Kidney tubule cell (primary cell): ENCODE results near the gene ASB16.
A peak's percentile ranks its signal among the peaks of the same experiment; 100 is the strongest.
"Not testable (repeated sequence)": the region's sequence is repeated elsewhere in the genome, so short reads cannot be mapped to it uniquely, and the experiment has no call there.

ENCODE experiments used
- DNase-seq: peaks from one replicate; pipeline ENCODE4 v3.0.0-alpha.2; 2018; ENCODE audit warnings: low spot score

Gene ASB16, protein sequence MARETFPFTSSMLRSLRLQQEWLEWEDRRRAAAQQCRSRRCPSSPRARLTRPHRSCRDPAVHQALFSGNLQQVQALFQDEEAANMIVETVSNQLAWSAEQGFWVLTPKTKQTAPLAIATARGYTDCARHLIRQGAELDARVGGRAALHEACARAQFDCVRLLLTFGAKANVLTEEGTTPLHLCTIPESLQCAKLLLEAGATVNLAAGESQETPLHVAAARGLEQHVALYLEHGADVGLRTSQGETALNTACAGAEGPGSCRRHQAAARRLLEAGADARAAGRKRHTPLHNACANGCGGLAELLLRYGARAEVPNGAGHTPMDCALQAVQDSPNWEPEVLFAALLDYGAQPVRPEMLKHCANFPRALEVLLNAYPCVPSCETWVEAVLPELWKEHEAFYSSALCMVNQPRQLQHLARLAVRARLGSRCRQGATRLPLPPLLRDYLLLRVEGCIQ

DNA sequence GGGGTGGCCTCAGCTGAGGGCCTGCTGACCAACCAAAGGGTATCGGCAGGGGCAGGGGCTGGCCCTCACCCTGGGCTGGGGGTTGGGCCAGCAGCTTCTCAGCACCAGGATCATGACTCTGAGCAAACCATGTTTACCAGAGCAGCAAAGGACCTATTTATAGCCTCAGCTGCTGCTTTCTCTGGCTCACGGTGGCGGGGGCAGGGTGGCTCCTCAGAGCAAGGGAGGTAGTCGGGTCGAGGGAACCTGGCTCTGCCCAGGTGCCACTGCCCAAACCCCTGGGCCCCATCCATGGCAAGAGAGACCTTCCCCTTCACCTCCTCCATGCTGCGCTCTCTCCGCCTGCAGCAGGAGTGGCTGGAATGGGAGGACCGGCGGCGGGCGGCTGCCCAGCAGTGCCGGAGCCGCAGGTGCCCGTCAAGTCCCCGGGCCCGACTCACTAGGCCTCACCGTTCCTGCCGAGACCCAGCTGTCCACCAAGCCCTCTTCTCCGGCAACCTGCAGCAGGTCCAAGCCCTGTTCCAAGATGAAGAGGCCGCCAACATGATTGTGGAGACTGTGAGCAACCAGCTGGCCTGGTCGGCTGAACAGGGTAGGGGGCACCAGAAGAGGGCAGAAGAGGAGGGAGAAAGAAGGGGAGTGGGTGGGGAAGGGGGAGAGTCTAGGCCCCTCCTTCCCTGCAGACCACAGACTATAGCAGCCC lies at the start of gene ASB16:
Gene ASB16 (plus strand): TSS at position 206 of the 703 bp plus-strand sequence. CDS start 86 bp downstream, at position 292.
- DNase-seq, result peak; percentile 28

DNA sequence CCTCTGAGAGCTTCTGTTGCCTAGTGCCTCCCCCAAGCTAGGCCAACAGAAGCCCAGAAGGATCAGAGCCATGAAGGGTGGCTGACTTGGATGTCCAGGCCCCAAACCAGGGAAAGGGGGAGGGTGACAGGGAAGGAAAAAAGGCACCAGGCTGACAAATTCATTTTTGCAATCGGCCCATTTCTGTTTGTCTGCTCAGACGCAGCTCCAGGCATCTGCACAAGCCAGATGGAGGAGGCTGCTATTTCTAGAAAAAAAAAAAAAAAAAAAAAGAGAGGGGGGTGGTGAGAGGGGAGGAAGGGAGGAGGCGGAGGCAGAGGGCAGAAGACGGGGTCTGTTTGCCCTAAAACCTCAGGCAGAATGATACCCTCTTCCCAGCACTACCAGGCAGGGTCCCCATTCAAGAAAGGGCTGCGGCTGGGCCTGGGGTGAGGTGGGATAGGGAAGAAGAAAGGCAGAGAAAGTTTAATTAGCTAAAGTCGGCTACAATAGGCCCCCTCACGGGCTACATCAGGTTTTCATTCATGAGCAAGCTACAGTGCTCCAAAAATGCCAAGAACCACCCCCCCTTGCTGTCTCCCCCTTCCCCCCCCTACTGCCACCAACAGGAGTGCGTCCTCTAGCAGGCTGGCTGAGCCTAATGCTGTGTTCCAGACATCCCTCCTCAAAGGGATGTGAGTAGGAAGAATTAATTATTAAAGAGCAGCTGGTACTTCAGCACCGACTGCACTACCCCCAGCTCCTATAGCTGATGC lies 49.5 kb upstream of the ASB16 start:
- no peak for DNase-seq

- DNase-seq, result no peak
These were observed 48.3 kb upstream of the ASB16 start for GRCh38 chr17:44121997-44122815.

DNA sequence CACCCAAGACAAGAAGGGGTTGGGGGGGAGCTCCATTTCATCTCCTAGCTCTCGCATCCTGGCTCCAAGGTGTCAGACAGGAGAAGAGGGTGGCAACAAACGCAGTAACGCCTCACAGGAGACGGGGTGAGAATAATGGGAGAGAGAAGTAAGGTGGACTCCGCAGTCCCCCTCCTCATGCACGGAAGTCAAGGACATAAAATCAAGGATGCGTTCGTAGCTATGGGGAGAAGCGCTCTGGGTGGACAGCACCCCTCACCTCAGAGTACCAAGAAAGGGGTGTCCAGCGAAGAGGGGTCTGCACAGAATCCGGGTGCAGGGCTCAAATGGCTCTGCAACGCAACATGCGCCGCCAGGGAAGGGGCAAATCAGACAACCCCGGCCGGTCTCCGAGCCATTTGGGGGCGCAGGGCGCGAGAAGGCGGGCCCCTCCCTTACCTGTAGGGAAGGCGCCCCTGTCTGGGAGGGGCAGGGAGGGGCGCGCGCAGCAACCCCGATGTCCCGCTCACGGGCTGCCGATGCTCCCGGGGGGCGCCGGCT lies 47.6 kb upstream of the ASB16 start:
- DNase-seq, result no peak

DNA sequence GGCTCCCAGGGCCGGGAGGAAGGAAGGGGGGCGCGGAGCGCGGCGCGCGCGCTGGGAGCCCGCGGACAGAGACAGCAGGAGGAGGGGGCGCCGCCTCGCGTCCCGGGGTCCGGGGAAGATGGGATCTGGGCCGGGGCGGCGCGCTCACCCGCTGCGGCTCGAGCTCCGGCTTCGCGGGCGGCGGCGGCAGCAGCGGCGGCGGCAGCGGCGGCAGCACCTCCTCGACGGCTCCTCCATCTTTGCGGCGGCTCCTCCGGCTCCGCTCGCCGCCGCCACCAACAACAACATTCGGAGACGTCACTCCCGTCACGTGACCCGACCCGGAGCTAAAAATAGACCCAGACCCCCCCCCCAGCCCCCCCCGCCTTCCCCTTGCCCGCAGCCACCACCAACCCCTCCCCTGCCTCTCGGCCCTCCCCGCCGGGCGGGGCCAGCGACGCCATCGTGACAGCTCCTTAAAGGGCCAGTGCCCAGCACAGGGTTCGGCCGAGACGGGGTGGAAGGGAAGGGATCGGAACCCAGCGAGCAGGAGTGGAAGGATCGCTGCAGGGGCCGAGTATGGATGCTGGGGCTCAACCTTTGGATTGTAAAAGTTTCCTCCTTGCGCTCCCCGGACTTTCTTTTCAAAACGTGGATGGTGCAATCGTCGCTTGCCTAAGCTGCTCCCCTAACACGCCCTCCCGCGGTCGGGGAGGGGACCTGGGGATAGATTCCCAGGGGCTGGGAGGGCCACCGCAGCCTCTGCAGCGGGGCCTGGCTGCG lies 47.0 kb upstream of the ASB16 start, which contains the start of gene HDAC5:
Gene HDAC5 (minus strand): TSS at position 286 of the 762 bp plus-strand sequence. CDS start 6,126 bp downstream, outside the sequence.
- peak; percentile 93 for DNase-seq

- no peak for DNase-seq
These were observed 46.4 kb upstream of the ASB16 start for GRCh38 chr17:44124118-44124438.

DNA sequence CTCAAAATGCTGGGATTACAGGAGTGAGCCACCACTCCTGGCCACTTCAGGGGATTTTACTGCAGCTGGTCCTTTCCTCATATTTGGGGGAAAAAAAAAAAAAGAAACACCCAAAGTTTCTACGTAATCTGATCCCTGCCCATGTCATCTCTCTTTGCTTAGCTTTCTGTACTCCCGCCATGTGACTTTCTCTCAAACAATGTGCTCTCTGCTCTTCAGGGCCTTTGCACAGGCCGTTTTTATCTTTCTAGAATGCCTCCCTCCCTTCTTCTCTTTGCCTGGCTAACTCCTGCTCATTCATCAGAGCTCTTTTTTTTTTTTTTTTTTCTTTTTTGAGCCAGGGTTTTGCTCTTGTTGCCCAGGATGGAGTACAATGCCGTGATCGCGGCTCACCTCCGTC lies 42.1 kb upstream of the ASB16 start:
- no peak for DNase-seq

DNA sequence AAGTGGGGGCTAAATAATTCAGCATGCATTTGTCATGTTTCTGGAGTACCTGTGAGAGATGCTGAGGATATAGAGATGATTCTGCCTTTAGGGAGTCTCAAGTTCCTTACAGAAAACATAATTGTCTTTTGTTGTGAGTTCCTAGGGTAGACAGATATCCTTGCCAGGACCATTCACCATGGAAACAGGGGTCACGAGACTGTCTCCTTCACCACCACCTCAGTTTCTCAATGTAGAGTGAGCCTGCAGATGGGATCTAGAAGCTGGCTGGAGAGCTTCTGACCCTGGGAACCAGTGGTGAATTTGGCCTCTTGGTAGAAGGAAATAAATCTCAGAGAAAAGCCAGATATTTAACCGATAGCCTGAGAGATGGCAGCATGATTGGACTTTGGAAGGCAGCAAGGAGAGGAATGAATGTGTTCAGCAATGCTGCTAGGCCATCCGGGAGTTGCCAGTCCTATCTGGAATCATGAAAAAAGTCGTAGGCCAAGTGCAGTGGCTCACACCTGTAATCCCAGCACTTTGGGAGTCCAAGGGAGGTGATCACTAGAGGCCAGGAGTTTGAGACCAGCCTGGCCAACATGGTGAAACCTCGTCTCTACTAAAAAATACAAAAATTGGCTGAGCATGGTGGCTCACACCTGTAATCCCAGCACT lies 39.7 kb upstream of the ASB16 start:
- DNase-seq, result no peak

GRCh38 chr17:44131372-44131771 lies 39.1 kb upstream of the ASB16 start:
- DNase-seq, result not testable (repeated sequence)

DNA sequence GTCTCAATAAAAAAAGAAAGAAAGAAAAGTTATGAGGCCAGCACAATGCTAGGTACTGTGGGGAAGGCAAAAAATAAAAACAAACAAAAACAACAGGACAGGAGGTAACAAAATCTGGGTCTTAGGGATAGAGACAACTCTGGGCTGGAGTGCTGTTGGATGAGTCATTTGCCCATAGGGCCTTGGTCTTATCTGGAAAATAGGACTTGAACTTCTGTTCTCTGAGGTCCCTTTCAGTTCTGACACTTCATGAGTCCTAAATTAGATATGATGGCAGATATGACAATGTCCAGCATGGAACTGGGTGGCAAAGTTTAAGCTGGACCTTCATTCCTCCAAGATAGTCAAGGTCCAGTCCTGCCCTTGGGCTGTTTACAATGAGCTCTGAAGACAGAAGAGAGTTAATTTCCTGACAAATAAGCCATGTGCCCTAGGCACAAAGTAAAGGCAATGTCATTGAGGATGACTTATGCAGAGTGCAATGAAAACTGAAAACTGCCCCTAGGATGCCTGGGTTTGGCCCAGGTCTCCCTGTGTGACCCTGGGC lies 38.2 kb upstream of the ASB16 start:
- no peak for DNase-seq

- no peak for DNase-seq
These were observed 36.5 kb upstream of the ASB16 start for GRCh38 chr17:44133918-44134476.

DNA sequence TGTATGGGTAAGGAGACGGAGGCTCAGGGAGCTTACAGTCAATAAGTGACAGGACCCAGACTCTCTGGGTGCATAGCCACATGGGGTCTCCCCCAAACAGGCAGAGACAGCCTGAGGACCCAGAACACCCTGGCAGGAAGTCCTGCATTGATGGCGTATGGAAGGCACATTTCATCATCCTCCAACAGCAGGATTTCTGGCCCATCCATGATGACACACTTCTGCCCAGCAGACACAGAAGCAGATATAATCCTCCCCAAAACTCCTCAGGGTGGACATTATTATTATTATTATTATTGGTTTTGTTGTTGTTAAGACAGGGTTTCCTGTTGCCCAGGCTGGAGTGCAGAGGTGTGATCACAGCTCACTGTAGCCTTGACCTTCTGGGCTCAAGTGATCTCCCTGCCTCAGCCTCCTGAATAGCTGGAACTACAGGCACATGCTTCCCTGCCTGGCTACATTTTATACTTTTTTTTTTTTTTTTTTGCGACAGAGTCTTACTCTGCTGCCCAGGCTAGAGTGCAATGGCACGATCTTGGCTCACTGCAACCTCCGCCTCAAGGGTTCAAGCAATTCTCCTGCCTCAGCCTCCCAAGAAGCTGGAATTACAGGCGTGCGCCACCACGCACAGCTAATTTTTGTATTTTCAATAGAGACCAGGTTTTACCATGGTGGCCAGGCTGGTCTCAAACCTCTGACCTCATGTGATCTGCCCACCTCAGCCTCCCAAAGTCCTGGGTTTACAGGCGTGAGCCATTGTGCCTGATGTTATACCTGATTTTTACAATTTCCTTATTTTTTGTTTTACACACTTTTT lies 35.5 kb upstream of the ASB16 start:
- no peak for DNase-seq

- DNase-seq, result peak; percentile 99
These were observed 32.4 kb upstream of the ASB16 start for GRCh38 chr17:44137891-44138709.

- peak; percentile 28 for DNase-seq
These were observed 26.6 kb upstream of the ASB16 start for GRCh38 chr17:44143921-44144320.

DNA sequence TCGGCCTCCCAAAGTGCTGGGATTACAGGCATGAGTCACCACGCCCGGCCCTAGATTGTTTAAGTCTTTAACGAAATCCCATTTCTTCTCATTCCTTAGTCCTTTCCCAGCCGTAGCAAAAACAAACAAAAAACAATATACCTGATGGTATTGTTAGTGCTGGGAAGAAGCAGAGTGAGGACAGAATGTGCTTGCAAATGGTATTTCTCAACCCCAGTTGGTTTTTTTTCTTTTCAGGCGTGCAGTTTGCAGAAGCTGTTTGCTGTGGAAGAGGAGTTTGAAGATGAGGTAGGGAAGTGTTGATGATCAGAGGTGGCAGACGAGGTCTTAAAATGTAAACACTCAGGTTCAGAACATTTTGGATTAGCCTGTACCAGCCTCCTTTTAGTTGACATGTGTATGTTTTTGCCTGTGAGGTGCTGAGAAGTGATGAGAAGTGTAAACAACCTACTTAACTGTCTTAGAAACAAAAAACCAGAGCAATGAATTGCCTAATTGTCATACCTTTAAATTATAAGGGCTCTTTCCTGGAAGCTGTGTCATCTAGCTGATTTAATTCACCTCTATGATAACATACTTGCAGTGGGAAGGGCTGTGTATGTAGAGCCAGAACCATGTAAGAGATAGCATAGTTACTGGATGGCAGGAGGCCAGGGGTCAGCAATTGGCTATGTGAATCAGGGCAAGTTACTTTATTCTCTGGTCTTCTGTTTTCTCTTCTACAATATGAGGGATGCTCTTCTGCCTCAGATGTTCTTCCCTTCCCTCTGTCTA lies 25.4 kb upstream of the ASB16 start:
- no peak for DNase-seq

DNA sequence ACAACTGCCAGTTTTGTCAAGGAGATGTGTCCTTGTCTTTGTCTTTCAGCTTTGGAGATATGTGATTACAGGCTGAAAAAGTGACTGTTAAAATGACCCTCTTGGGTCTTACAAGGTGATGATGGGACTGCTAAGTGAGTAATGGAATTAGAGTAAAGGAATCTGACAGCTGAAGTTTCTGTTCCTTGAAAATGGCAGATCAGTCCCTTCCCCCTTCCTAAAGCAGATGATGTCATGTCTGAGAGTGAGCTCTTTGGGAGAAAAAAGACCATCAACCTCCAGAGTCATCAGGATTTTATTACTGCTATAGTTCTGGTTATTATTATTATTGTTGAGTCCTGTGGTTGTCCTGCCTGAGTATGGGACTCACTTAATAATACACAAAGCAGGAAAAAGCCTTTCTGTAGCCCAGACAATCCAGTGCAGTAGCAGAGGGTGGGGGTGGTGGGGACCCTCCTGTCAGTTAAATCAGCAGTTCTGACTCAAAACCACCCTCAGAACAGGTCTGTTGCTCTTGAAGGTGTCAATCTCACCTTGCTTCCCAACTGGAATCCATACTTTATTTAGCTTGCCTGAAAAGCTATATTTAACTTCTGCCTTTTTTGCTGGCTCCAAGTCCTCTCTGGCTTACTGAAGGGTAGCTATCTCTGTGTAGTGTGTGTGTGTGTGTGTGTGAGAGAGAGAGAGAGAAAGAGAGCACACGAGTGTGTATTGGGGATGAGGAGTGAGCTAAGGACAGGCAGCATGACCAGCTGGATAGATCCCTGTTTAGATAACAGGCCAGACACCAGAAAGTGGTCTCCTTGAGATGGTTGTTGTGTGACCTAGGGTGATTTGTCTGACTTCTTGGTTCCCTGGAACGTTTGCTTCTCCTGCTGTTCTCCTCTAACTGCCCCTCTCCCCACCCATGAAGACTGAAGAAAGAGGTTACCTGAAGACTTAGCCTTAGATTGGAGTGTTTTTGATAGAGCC lies 23.8 kb upstream of the ASB16 start:
- peak; percentile 27 for DNase-seq
